Caki2 (cell line): ENCODE data around the gene NSMF. TPM values are rescaled to one million over a fixed set of nuclear protein-coding genes. Genes with fewer than 3 reads are reported as not detected.

Experiments
- DNase-seq: peaks from one replicate; pipeline ENCODE4 v3.0.0-alpha.2; 2015; ENCODE audit warnings: low read depth
- in situ Hi-C: cut with HindIII; loops from 2 replicates; pipeline ENCODE4 v1.10.0; 2016; ENCODE audit warnings: low sequenced_read_pairs, low pct_unique_long_range_greater_than_20kb, mixed read lengths
- total RNA-seq: library from RNA; depleted of rRNA; stranded (reverse); fragments of >200 nt; shearing (Covaris generic); gene quantifications from 2 replicates; pipeline ENCODE4 v1.2.3, GENCODE V29; 2014; ENCODE audit warnings: low replicate concordance

The NSMF gene
- total RNA-seq, 1 experiment from 2014 or later = 41.5 TPM

- DNase-seq = no peak
- in situ Hi-C loops = no loop called here
Observed at GRCh38 chr9:137428841-137429545, 30.1 kb downstream of the NSMF start.

DNA sequence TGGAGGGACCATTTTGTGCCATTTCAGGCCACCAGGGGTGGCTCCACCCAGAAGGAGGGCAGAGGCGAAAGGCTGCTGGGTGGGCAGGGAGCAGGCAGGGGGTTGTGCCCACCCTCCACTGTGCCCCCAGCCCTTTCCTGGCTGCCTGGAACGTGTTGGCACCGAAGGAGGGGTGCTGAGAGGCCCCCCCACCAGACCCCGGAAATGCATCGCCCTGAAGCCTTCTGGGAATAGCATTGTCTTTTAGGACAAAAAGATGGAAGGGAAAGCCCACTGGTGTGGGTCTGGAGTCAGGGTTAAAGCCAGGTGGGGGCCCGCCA is 30.9 kb downstream of the NSMF start:
- DNase-seq = no peak
- in situ Hi-C loops = no loop called here

GRCh38 chr9:137427454-137428310 is 31.5 kb downstream of the NSMF start:
- in situ Hi-C loops = no loop called here
- DNase-seq = no peak

DNA sequence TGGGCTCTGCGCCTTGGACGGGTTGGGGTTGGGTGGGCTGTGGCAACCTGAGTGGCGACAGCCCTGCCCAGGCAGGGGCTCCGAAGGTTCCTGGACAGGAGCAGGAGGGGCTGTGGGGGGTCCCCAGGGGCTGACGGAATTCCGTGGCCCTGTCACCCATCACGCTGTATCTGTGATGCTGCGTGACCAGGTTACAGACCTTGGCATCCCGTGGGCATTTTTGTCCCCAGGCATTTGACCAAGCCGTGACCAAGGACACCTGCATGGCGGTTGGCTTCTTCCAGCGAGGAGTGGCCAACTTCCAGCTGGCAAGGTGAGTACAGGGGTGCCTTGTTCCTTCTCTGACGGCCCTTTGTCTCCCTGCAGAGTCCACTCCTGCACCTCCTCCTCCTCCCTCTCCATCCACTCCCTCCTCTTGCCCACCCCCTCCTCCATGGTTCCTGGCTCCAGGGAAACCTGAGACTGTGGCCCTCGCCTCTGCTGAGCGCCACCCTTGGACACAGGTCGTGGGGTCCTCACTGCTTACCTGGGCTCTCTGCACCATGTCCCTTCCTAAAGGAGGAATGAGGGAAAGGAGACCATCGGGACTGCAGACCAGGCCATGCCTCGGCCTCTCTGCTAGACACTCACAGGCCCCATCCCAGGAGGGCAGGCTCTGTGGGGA is 33.0 kb downstream of the NSMF start:
- in situ Hi-C loops = no loop called here
- DNase-seq = no peak

DNA sequence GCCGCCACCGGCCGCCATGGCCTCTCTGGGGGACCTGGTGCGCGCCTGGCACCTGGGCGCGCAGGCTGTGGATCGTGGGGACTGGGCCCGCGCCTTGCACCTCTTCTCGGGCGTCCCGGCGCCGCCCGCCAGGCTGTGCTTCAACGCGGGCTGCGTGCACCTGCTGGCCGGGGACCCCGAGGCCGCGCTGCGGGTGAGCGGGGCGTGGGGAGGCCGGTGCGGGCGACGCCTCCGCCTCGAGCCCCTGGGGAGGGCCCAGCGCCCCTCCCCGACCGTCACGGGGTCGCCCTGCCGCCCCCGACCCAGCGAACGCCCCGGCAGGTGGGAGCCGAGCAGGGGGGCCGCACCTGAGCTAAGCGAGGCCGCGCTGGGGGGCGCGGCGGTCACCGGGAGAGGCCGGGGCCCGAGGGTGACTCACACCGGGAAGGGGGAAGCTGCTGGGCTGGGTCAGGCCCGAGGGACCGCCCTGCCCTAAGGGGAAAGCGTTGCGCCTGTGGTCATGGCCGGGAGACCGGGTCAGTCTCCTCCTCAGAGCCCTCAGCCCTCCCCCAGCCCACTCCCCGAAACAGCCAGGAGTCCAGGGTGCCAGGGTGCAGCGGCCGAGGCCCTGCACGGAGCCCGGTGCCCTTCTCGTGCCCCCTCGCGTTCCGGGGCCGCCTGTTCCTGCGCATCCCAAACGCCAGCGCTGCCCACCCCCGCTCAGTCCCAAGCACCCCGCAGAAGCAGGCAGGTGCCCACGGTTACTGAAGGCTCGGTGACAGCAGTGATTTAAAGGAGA is 35.4 kb downstream of the NSMF start:
- in situ Hi-C loops = no loop called here
- peak; percentile 40 for DNase-seq

GRCh38 chr9:137422604-137423513 is 36.3 kb downstream of the NSMF start, which contains the start of the genes EXD3 and NOXA1:
EXD3 (minus strand) TSS chr9:137423162; CDS start chr9:137395357, 27,805 bp downstream.
NOXA1 (plus strand) TSS chr9:137423393; CDS start chr9:137423530, 137 bp downstream.
- in situ Hi-C loops = no loop called here
- DNase-seq = peak; percentile 68

GRCh38 chr9:137421838-137422603 is 37.1 kb downstream of the NSMF start:
- in situ Hi-C loops = no loop called here
- DNase-seq = no peak

- no peak for DNase-seq
- in situ Hi-C loops = no loop called here
Observed at GRCh38 chr9:137417161-137418021, 41.7 kb downstream of the NSMF start.

DNA sequence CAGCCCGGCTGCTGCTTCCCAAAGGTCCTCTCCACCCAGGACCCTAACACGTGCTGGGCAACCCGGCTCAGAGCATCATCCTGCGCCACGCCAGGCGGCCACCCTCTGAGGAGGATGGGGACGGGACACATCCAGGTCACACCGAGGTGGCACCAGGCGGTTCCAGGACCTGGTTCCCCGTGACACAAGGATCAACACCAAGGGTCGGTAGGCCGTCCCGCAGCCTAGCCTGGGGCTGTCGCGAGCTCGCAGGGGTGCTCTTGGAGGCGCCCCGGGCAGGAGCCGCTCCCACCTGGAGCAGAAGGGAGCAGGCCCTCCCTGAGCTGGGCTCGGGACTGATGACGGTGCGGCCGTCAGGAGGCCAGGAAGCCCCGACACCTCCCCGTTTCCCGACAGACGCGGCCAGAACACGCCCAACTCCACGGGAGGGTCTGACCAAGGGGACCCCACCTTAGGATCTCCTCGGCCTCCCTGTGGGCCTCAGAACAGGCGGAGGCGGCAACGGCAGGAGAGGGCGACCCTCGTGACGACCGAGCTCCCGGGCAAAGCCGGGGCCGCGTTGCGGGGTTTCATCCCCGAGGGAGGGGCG is 42.5 kb downstream of the NSMF start:
- no peak for DNase-seq
- in situ Hi-C loops = no loop called here

GRCh38 chr9:137416006-137416562 is 43.0 kb downstream of the NSMF start:
- DNase-seq = no peak
- in situ Hi-C loops = no loop called here

- no peak for DNase-seq
- in situ Hi-C loops = no loop called here
Observed at GRCh38 chr9:137415451-137415850, 43.7 kb downstream of the NSMF start.

DNA sequence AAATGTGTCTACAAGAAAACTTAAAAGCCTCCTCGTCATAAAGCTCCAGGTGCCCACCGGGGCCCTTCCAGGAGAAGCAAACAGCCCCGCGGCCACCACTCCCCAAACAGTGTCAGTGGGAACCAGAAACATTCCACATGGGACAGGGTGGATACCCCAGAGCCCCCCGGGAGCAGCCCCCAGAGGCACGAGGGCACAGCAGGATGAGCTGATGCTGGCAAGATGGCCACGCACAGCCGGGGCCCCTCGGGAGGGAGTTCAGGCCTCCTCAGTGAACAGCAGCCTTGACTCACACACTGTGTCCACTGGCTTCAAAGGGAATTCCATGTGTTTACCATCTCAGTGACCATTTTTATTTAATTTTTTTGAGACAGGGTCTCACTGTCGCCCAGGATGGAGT is 46.7 kb downstream of the NSMF start:
- DNase-seq = peak; percentile 25
- in situ Hi-C loops = no loop called here

DNA sequence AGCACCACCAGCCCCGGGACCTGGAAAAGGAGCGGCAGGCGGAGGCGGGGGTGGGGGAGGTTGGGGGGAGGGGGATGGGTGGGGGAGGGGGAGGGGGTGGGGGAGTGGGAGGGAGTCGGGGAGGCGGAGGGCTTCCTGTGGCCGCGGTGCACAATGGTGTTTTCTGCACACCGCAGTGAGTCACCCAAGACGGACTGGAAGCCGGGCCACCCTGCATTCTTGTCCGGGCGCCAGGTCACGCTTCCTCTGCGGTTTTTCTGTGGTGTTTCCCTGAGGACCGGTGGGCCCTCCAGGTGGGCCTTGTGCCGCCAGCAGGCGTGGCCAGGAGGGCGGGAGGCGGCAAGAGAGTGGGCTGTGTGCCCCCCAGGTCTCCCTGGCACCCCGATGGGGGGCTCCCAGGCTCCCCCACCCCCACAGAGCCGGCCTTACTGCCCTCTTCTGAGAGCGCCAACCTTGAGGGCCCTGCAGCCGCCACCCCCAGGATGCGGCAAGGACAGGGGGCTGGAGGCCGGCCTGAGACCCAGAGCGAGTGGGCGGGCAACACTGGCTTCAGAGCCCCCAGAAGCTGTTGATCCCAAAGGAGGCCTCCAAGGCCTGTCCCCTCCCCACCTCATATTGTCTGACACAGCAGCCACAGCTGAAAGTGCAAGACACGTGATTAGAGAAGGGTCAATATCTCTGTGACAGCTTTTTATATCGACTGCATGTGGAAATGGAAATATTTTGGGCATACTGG is 47.3 kb downstream of the NSMF start:
- peak; percentile 81 for DNase-seq
- in situ Hi-C loops = no loop called here

- DNase-seq = peak; percentile 20
- in situ Hi-C loops = no loop called here
Observed at GRCh38 chr9:137411260-137411644, 47.9 kb downstream of the NSMF start.

DNA sequence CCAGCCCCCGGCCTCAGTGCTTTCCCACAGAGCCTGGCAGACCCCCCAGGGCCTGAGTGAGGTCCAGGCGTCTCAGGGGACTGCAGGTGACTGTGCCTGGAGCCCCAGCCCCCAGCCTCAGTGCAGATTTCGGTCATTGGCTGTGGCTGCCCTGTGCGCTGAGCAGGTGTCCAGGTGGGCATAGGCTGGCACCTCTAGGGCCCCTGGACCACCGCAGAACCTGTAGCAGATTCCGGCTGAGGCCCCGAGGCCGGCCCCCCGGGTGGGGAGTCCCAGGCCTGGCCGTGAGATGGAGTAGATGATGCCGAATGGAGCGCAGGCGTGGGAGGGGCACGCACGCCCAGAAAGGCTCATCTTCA is 48.3 kb downstream of the NSMF start:
- in situ Hi-C loops = no loop called here
- no peak for DNase-seq
